ENCODE measurements around the gene KATNB1. TPM values are rescaled to one million over a fixed set of nuclear protein-coding genes. Genes with fewer than 3 reads are reported as not detected.
A peak's percentile ranks its signal among the peaks of the same experiment; 100 is the strongest.

Gene KATNB1
- total RNA-seq, 1 donor from 2014 or later, result 34.7 TPM

- no peak for TF ChIP-seq CTCF (conservative IDR thresholded peaks at IDR 0.05; ENCODE audit: low read depth, low read length)
- no peak for DNase-seq (ENCODE audit: low read depth)
- no peak overlapping the region for H3K4me3 ChIP-seq (ENCODE audit: low read depth, low read length)
Measured at GRCh38 chr16:57730771-57731730, 4.5 kb upstream of the KATNB1 start.

- TF ChIP-seq CTCF (conservative IDR thresholded peaks at IDR 0.05; ENCODE audit: low read depth, low read length), result no peak
- H3K4me3 ChIP-seq (ENCODE audit: low read depth, low read length), result no peak overlapping the region
- DNase-seq (ENCODE audit: low read depth), result no peak
Measured at GRCh38 chr16:57732037-57732436, 3.5 kb upstream of the KATNB1 start.

- TF ChIP-seq CTCF (conservative IDR thresholded peaks at IDR 0.05; ENCODE audit: low read depth, low read length), result no peak
- no peak for DNase-seq (ENCODE audit: low read depth)
- H3K4me3 ChIP-seq (ENCODE audit: low read depth, low read length), result no peak overlapping the region
Measured at GRCh38 chr16:57732714-57733113, 2.9 kb upstream of the KATNB1 start.

GRCh38 chr16:57734308-57734924, 1.2 kb upstream of the KATNB1 start:
- DNase-seq (ENCODE audit: low read depth), result no peak
- H3K4me3 ChIP-seq (ENCODE audit: low read depth, low read length), result peak overlapping the region; percentile 99
- no peak for TF ChIP-seq CTCF (conservative IDR thresholded peaks at IDR 0.05; ENCODE audit: low read depth, low read length)

- peak overlapping the region; percentile 99 for H3K4me3 ChIP-seq (ENCODE audit: low read depth, low read length)
- no peak for TF ChIP-seq CTCF (conservative IDR thresholded peaks at IDR 0.05; ENCODE audit: low read depth, low read length)
- peak; percentile 100 for DNase-seq (ENCODE audit: low read depth)
Measured at GRCh38 chr16:57734925-57735754, 430 bp upstream of the KATNB1 start.

DNA sequence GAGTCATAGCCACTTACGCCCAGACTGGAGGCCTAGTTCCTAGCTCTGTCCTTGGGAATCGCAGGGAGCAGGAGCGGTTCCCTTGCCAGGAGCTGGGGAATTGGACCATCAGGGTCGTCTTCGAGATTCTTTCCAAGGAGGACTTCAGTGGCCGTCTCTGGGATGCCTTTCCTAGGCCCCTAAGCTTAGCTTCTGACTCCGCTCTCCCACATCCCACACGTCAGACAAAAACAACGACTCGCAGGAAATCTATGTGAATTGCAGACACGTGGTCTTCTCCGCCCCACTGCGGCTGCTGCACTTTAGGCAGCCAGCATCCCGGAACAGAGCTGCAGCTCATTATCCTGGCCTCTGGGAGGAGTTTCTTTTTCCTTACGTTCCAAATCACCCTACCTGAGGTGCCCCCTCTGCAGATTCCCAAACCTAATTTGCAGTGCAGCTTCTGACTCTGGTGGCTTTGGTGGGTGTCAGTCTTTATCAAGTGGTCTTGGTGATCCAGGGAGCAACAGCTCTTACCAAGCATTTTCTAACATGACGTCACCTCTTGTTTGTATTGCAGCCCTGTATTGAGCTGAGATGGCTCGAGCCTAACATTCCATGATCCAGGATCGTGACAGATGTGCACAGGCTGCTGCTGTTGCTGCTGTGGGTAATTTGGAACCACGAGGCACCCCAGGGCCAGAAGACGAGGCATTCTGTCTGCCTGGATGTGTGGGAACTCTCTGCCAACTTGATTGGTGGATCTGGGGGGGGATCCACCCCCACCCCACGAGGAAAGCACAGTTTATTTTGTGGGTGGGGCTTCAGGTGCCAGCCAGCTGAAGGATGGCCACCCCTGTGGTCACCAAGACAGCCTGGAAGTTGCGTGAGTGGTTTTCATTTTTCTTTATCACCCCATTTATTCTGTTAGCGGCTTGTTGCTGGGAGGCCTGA, 1.1 kb downstream of the KATNB1 start:
- TF ChIP-seq CTCF (conservative IDR thresholded peaks at IDR 0.05; ENCODE audit: low read depth, low read length), result peak; percentile 31
- DNase-seq (ENCODE audit: low read depth), result peak; percentile 57
- peak overlapping the region; percentile 89 for H3K4me3 ChIP-seq (ENCODE audit: low read depth, low read length)

All from epithelial cell of proximal tubule (primary cell).